Measurements from ENCODE around the gene HMGB3. TPM values are rescaled to one million over a fixed set of nuclear protein-coding genes. Genes with fewer than 3 reads are reported as not detected.

HMGB3 gene
- total RNA-seq, 3 donors from 2014 or later (not counting 1 experiment from before 2014, with no cell fraction given): 1.6 to 3.4 (median 3.0) TPM

DNA sequence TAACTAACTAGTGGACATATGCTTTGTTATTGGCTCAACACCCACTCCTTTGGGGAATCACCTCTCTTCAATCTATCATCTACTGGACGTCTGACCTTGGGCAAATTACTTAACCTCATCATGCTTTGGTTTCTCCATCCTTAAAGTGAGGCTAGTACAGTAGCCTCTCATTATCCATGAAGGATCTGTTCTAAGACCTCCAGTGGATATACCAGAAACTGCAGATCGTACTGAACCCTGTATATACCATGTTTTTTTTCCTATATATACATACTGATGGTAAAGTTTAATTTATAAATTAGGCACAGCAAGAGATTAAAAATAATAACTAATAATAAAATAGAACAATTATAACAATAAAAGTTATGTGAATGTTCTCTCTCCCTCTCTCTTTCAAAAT is 56.2 kb downstream of the HMGB3 start:
- TF ChIP-seq, protein P1, sequence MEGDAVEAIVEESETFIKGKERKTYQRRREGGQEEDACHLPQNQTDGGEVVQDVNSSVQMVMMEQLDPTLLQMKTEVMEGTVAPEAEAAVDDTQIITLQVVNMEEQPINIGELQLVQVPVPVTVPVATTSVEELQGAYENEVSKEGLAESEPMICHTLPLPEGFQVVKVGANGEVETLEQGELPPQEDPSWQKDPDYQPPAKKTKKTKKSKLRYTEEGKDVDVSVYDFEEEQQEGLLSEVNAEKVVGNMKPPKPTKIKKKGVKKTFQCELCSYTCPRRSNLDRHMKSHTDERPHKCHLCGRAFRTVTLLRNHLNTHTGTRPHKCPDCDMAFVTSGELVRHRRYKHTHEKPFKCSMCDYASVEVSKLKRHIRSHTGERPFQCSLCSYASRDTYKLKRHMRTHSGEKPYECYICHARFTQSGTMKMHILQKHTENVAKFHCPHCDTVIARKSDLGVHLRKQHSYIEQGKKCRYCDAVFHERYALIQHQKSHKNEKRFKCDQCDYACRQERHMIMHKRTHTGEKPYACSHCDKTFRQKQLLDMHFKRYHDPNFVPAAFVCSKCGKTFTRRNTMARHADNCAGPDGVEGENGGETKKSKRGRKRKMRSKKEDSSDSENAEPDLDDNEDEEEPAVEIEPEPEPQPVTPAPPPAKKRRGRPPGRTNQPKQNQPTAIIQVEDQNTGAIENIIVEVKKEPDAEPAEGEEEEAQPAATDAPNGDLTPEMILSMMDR (IDR thresholded peaks at IDR 0.05): no peak

More for the DNA sequence above, 56.2 kb downstream of the HMGB3 start:
- no peak overlapping the region for H3K4me3 Mint-ChIP-seq
- no peaks in the 10 kb centered on the region for H3K27me3 ChIP-seq (ENCODE audit: control insufficient read depth, insufficient read depth, low read length)
- H3K4me3 ChIP-seq (ENCODE audit: low read length): no peak overlapping the region
- no peaks in the 10 kb centered on the region for H3K9me3 Mint-ChIP-seq
- no peak for ATAC-seq
- no peaks in the 10 kb centered on the region for H3K4me1 ChIP-seq (ENCODE audit: control insufficient read depth, insufficient read depth, low read length)
- no peak overlapping the region for H3K27ac Mint-ChIP-seq
- no peaks in the 10 kb centered on the region for H3K36me3 Mint-ChIP-seq
- H3K4me1 Mint-ChIP-seq: no peaks in the 10 kb centered on the region
- intact Hi-C loops (cut with micrococcal nuclease): no loop called here
- no peak for DNase-seq
- H3K9me3 ChIP-seq (ENCODE audit: control insufficient read depth, insufficient read depth, low read length): no peaks in the 10 kb centered on the region
- 50% methylated on average over 1 of the region's 2 CpGs for WGBS (ENCODE audit: insufficient coverage)
- no peak overlapping the region for H3K27ac ChIP-seq (ENCODE audit: low read length)
- H3K36me3 ChIP-seq (ENCODE audit: control insufficient read depth, insufficient read depth, low read length): no peaks in the 10 kb centered on the region
- H3K27me3 Mint-ChIP-seq (ENCODE audit: low read depth in 2 of 2): peaks cover 7 to 9% of the 10 kb centered on the region in 2 donors

Other genes with a start within 250 kb of the HMGB3 start
- 10 to 100 TPM; 13.1 to 18.0 (median 15.7) TPM for gene CD99L2, start 84.7 kb upstream of the HMGB3 start, total RNA-seq
- gene GPR50, start 193.2 kb downstream of the HMGB3 start, total RNA-seq: not detected